NCI-H187 treated with DMSO at 0.1 percent for 48 hours (cell line): ENCODE data around the gene WRAP73.

Experiments
- DNase-seq: peaks from one replicate; lab custom pipeline; 2025; lab: John Stamatoyannopoulos, UW

Gene WRAP73

GRCh38 chr1:3681898-3682806 is 32.2 kb upstream of the WRAP73 start:
- DNase-seq = no peak

GRCh38 chr1:3681231-3681897 is 31.5 kb upstream of the WRAP73 start:
- no peak for DNase-seq

GRCh38 chr1:3680488-3681230 is 30.8 kb upstream of the WRAP73 start:
- no peak for DNase-seq

GRCh38 chr1:3679799-3680453 is 30.0 kb upstream of the WRAP73 start:
- no peak for DNase-seq

- no peak for DNase-seq
Observed at GRCh38 chr1:3679098-3679555, 29.2 kb upstream of the WRAP73 start.

GRCh38 chr1:3678361-3679097 is 28.6 kb upstream of the WRAP73 start:
- no peak for DNase-seq

GRCh38 chr1:3677484-3677883 is 27.6 kb upstream of the WRAP73 start:
- DNase-seq = no peak

GRCh38 chr1:3676581-3677470 is 26.9 kb upstream of the WRAP73 start:
- DNase-seq = no peak

GRCh38 chr1:3675436-3675835 is 25.5 kb upstream of the WRAP73 start:
- DNase-seq = no peak

- no peak for DNase-seq
Observed at GRCh38 chr1:3674100-3675094, 24.5 kb upstream of the WRAP73 start.

GRCh38 chr1:3673381-3674099 is 23.6 kb upstream of the WRAP73 start:
- DNase-seq = no peak

GRCh38 chr1:3672971-3673361 is 23.1 kb upstream of the WRAP73 start:
- no peak for DNase-seq

- DNase-seq = no peak
Observed at GRCh38 chr1:3672231-3672970, 22.5 kb upstream of the WRAP73 start.

- DNase-seq = no peak
Observed at GRCh38 chr1:3671371-3672180, 21.7 kb upstream of the WRAP73 start.

- no peak for DNase-seq
Observed at GRCh38 chr1:3670823-3671265, 20.9 kb upstream of the WRAP73 start.

- no peak for DNase-seq
Observed at GRCh38 chr1:3669971-3670431, 20.1 kb upstream of the WRAP73 start.

- no peak for DNase-seq
Observed at GRCh38 chr1:3669421-3669821, 19.5 kb upstream of the WRAP73 start.
